Measurements from ENCODE around the gene ACAP3.

ACAP3 gene

GRCh38 chr1:1246577-1247340, 61.0 kb downstream of the ACAP3 start, which contains the start of gene C1QTNF12:
Gene C1QTNF12, minus strand, starts transcription at chr1:1246722. Its CDS starts 32 bp downstream, at chr1:1246690.
- in situ Hi-C loops (cut with MboI; ENCODE audit: low sequenced_read_pairs), result no loop called here

- in situ Hi-C loops (cut with MboI; ENCODE audit: low sequenced_read_pairs), result no loop called here
Measured at GRCh38 chr1:1245817-1246576, 61.7 kb downstream of the ACAP3 start.

GRCh38 chr1:1245178-1245816, 62.4 kb downstream of the ACAP3 start:
- in situ Hi-C loops (cut with MboI; ENCODE audit: low sequenced_read_pairs), result no loop called here

GRCh38 chr1:1244192-1244811, 63.4 kb downstream of the ACAP3 start:
- in situ Hi-C loops (cut with MboI; ENCODE audit: low sequenced_read_pairs), result no loop called here

GRCh38 chr1:1243807-1244191, 63.9 kb downstream of the ACAP3 start:
- in situ Hi-C loops (cut with MboI; ENCODE audit: low sequenced_read_pairs), result no loop called here

- in situ Hi-C loops (cut with MboI; ENCODE audit: low sequenced_read_pairs), result no loop called here
Measured at GRCh38 chr1:1243266-1243660, 64.5 kb downstream of the ACAP3 start.

- in situ Hi-C loops (cut with MboI; ENCODE audit: low sequenced_read_pairs), result no loop called here
Measured at GRCh38 chr1:1242461-1243265, 65.1 kb downstream of the ACAP3 start.
